Epithelial cell of esophagus (primary cell): Measurements from ENCODE around the gene SREBF2.

Experiments used
- DNase-seq: peaks from one replicate; pipeline ENCODE4 v3.0.0; 2010; ENCODE audit warnings: low read depth
- H3K4me3 ChIP-seq: 2 replicates; pipeline ENCODE4 v1.5.1; 2011; ENCODE audit warnings: mild to moderate bottlenecking, low read length, control low read depth
- TF ChIP-seq, protein P1 (sequence below): IDR thresholded peaks from 2 replicates; pipeline ENCODE4 v1.5.1; 2011; ENCODE audit warnings: low read depth, mild to moderate bottlenecking, low read length, control low read depth, inconsistent platforms; ENCODE audit not compliant: insufficient read depth; ENCODE audit errors: missing control alignments

SREBF2 gene

DNA sequence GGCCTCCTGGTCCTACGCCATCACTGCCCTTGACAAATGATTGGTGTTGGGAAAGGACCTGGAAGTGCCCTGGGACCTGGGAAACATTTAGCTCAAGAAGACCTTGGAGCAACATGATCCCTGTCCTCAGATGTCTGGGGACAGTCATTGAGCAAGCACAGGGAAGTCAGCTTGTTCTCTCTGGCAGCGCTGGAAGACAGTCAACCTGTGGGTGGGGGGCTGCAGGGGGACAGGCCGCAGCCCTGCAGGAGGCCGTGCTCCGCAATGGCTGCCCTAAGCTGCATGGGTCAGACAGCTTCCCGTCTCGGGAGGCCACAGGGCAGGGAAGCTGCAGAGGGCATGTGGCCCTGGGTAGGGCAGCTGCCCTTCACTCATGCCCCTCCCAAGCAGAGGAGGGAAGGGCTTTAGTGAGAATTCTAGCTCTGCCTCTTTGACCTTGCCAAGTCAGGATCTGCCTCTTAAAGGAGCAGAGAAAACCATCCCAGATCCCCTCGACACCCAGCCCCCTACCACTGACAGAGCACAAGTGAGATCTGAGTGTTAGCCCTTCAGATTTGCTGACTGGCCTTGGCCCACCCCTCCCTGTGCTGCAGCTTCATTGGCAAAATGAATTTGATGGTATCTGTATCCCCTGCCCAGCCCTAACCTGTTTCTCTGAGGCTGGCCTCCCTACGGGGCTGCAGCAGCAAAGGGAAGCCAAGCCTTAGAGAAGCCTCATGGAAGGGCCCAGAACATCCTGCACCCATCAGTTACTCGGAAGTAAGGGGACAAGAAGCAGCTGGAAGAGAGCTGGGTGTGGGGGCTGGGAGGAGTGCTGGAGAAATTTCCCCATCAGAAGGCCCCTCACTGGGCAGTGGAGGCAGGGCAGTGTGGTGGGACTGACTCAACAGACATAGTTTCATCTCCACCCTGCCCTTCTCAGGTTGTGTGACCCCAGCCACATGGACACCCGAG lies 6.2 kb upstream of the SREBF2 start:
- no peak overlapping the region for H3K4me3 ChIP-seq
- no peak for DNase-seq
- TF ChIP-seq, protein P1, sequence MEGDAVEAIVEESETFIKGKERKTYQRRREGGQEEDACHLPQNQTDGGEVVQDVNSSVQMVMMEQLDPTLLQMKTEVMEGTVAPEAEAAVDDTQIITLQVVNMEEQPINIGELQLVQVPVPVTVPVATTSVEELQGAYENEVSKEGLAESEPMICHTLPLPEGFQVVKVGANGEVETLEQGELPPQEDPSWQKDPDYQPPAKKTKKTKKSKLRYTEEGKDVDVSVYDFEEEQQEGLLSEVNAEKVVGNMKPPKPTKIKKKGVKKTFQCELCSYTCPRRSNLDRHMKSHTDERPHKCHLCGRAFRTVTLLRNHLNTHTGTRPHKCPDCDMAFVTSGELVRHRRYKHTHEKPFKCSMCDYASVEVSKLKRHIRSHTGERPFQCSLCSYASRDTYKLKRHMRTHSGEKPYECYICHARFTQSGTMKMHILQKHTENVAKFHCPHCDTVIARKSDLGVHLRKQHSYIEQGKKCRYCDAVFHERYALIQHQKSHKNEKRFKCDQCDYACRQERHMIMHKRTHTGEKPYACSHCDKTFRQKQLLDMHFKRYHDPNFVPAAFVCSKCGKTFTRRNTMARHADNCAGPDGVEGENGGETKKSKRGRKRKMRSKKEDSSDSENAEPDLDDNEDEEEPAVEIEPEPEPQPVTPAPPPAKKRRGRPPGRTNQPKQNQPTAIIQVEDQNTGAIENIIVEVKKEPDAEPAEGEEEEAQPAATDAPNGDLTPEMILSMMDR, result no peak

DNA sequence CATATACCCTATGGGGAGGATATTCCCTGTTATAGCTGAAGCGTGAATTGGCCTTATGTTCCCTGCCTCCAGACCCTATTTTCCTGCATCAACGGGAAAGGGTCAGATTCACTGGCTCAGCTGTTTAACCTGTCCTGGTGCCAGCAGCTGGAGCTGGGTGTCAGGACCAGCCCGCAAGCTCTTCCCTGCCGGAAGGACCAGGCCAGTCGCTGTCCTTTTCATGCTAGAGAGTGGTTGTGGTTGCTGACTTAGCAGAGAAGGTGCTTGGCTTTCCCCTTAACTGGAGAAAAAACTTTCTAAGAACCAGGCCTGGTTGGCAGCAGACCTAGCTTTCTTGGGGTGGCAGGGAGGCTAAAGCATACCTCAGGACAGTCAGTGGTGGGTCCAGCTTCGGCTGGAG lies 5.2 kb upstream of the SREBF2 start:
- TF ChIP-seq, protein P1, result no peak
- no peak for DNase-seq
- no peak overlapping the region for H3K4me3 ChIP-seq

DNA sequence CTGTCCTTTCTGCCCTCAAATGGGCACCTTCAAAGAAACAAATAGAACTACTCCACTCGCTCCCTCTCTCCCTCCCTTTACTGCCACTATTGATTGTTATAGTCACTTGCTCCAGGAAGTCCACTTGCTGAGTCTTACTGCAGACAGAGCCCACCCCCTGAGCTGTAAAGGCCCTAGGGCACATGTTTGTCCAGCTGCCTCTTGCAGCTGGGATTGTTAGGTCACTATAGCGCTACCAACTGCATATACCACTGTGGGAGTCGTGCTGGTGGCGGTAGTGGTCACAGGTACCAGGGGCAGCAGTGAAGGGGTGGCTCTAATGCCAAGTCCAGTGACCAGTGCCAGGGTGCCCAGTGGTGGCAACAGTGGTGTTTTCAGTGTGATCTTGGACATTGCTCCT lies 4.4 kb upstream of the SREBF2 start:
- DNase-seq, result no peak
- no peak overlapping the region for H3K4me3 ChIP-seq
- TF ChIP-seq, protein P1, result no peak

DNA sequence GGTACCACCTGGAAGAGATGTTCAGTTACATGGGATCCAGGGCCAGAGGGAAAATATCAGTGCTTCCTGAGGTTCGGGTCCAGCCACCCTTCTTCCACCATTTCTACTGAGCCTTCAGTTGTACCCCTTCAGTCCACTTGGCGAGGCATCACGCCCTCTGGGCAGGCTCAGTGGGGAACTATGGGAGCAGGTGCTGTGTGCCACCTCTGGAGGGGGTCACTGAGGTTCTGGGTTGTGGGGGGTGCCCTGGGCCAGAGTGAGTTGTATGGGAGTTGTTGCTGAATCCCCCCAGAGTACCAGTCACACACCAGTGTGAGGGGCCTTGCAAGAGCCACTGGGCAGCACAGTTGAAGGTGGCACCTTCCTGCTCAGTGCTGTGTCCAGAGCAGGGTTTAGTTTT lies 2.7 kb upstream of the SREBF2 start:
- TF ChIP-seq, protein P1, result no peak

DNA sequence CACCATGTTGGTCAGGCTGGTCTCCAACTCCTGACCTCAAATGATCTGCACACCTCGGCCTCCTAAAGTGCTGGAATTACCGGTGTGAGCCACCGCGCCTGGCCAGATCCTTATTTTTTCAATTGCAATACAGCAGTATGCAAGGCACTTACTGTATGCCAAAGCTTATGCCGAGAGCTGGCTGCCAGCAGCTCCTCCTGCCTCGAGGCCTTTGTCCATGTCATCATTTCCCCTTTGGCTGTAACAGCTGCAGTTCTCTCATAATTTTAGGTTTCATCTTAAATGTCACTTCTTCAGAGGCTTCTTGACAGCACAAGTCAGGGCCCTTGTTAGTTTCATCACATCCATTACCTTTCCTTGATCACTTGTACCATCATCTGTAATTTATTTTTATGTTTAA lies 1.5 kb upstream of the SREBF2 start:
- H3K4me3 ChIP-seq, result no peak overlapping the region
- TF ChIP-seq, protein P1, result no peak
- DNase-seq, result no peak

More for the DNA sequence above, 2.7 kb upstream of the SREBF2 start:
- DNase-seq, result no peak
- no peak overlapping the region for H3K4me3 ChIP-seq

DNA sequence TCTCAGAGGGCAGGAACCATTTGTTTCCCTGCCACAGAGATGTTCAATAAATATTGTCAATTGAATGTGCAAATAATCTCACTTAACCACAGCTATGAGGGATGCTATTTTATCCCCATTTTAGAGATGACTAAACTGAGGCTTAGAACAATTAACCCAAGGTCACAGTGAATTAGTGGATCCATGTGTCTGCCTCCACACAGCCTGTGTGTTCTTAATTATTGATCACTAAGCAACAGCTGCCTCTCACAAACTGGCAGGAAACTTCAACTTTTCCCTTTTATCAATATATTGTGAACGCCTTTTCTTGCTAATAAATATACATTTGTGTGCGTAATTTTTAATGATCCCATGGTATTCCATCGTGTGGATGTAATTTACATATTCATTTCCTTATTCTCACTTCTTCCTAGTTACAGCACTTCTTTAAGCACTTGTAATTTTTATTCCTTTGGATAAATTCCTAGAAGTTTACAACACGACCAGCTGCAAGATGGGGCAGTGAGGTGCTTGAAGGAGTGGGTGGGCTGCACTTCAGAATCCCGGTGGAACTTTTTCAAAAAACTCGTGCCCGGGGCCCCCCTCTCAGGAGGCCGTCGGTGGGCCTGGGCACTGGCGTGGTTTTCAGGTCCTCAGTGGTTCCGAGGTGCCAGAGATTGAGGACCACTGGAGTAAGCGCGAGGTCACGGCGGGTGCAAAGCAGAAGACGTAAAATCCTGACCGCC lies 915 bp upstream of the SREBF2 start:
- TF ChIP-seq, protein P1, result no peak
- H3K4me3 ChIP-seq, result peak overlapping the region; percentile 61
- no peak for DNase-seq
